Neural progenitor cell (in vitro differentiated cells): ENCODE data around the gene MKX. TPM values are rescaled to one million over a fixed set of nuclear protein-coding genes. Genes with fewer than 3 reads are reported as not detected.

ENCODE experiments used
- DNase-seq: peaks from one replicate; pipeline ENCODE4 v3.0.0-alpha.2; 2016; ENCODE audit warnings: low spot score
- H2AFZ ChIP-seq: fragments of 200-600 bp; sonication (generic); replicated peaks from 2 replicates; pipeline ENCODE4 v1.6.1; 2016; ENCODE audit warnings: antibody characterized with exemption
- H3F3A ChIP-seq: fragments of 200-600 bp; sonication (generic); 2 replicates; pipeline ENCODE4 v1.6.1; 2016; ENCODE audit warnings: antibody characterized with exemption, low read depth
- H3K27ac ChIP-seq: fragments of 200-600 bp; sonication (generic); 2 replicates; pipeline ENCODE4 v1.5.1; 2016; ENCODE audit warnings: mild to moderate bottlenecking
- H3K27me3 ChIP-seq: fragments of 200-600 bp; sonication (generic); 2 replicates; pipeline ENCODE4 v1.6.1; 2016; ENCODE audit warnings: mild to moderate bottlenecking, moderate library complexity
- H3K36me3 ChIP-seq: fragments of 200-600 bp; sonication (generic); 2 replicates; pipeline ENCODE4 v1.5.1; 2016
- H3K4me1 ChIP-seq: fragments of 200-600 bp; sonication (generic); 2 replicates; pipeline ENCODE4 v1.6.1; 2016; ENCODE audit warnings: mixed run types
- H3K4me2 ChIP-seq: fragments of 200-600 bp; sonication (generic); 2 replicates; pipeline ENCODE4 v1.6.1; 2016
- H3K4me3 ChIP-seq: fragments of 200-600 bp; sonication (generic); 2 replicates; pipeline ENCODE4 v1.5.1; 2016
- H3K79me2 ChIP-seq: fragments of 200-600 bp; sonication (generic); 2 replicates; pipeline ENCODE4 v1.6.1; 2016; ENCODE audit warnings: low read depth
- H3K9ac ChIP-seq: fragments of 200-600 bp; sonication (generic); 2 replicates; pipeline ENCODE4 v1.6.1; 2016
- H3K9me3 ChIP-seq: fragments of 200-600 bp; sonication (generic); 2 replicates; pipeline ENCODE4 v1.5.1; 2016; ENCODE audit warnings: low read depth
- H4K20me1 ChIP-seq: fragments of 200-600 bp; sonication (generic); 2 replicates; pipeline ENCODE4 v1.6.1; 2016; ENCODE audit warnings: low read depth
- H3K27ac Mint-ChIP-seq: 3 replicates; pipeline ENCODE4 v1.8.0; 2021; ENCODE audit warnings: mixed read lengths
- H3K27me3 Mint-ChIP-seq: 2 replicates; pipeline ENCODE4 v1.8.0; 2022; ENCODE audit warnings: low read depth, mild to moderate bottlenecking, inconsistent platforms, moderate library complexity, mixed read lengths; ENCODE audit not compliant: insufficient read depth
- H3K36me3 Mint-ChIP-seq: 3 replicates; pipeline ENCODE4 v1.8.0; 2021; ENCODE audit warnings: mixed read lengths
- H3K4me1 Mint-ChIP-seq: 3 replicates; pipeline ENCODE4 v1.8.0; 2021; ENCODE audit warnings: mixed read lengths
- H3K4me3 Mint-ChIP-seq: 3 replicates; pipeline ENCODE4 v1.8.0; 2021; ENCODE audit warnings: mild to moderate bottlenecking, moderate library complexity, mixed read lengths
- H3K9me3 Mint-ChIP-seq: 3 replicates; pipeline ENCODE4 v1.8.0; 2020; ENCODE audit warnings: mixed read lengths
- CTCF ChIP-seq: fragments of 200-600 bp; sonication (generic); IDR thresholded peaks from 2 replicates; pipeline ENCODE4 v1.5.1; 2017; ENCODE audit warnings: antibody characterized with exemption, mild to moderate bottlenecking
- EZH2 ChIP-seq: fragments of 200-600 bp; sonication (generic); IDR thresholded peaks from 2 replicates; pipeline ENCODE4 v1.6.1; 2017; ENCODE audit warnings: antibody characterized with exemption, mild to moderate bottlenecking, moderate library complexity
- EZH2phosphoT487 ChIP-seq: fragments of 200-600 bp; sonication (generic); IDR thresholded peaks from 2 replicates; pipeline ENCODE4 v1.6.1; 2017; ENCODE audit warnings: antibody characterized with exemption
- total RNA-seq: library from RNA; depleted of rRNA; stranded (reverse); fragments of >200 nt; gene quantifications from 2 replicates; pipeline ENCODE4 v1.2.3, GENCODE V29; 2015; ENCODE audit warnings: low replicate concordance

Gene MKX
- total RNA-seq, 1 donor from 2014 or later: not detected

GRCh38 chr10:27638071-27638750, 107.4 kb downstream of the MKX start:
- TF ChIP-seq EZH2 (no peak), CTCF (no peak)
- no peaks in the 10 kb centered on the region for H3K9me3 ChIP-seq
- peaks cover 7% of the 10 kb centered on the region for H3K4me1 ChIP-seq
- no peaks in the 10 kb centered on the region for H3K36me3 ChIP-seq
- no peaks in the 10 kb centered on the region for H3K4me1 Mint-ChIP-seq
- H3K4me3 ChIP-seq: no peak overlapping the region
- H4K20me1 ChIP-seq: no peaks in the 10 kb centered on the region
- no peaks in the 10 kb centered on the region for H3K36me3 Mint-ChIP-seq
- H3K27ac Mint-ChIP-seq: no peak overlapping the region
- no peak overlapping the region for H3K9ac ChIP-seq
- H3K9me3 Mint-ChIP-seq: no peaks in the 10 kb centered on the region
- H2AFZ ChIP-seq: no peak overlapping the region
- no peak overlapping the region for H3K27ac ChIP-seq
- no peaks in the 10 kb centered on the region for H3K27me3 Mint-ChIP-seq
- no peak for DNase-seq
- no peaks in the 10 kb centered on the region for H3F3A ChIP-seq
- H3K79me2 ChIP-seq: no peaks in the 10 kb centered on the region
- no peak overlapping the region for H3K4me2 ChIP-seq
- no peaks in the 10 kb centered on the region for H3K27me3 ChIP-seq
- H3K4me3 Mint-ChIP-seq: no peak overlapping the region

GRCh38 chr10:27637601-27638000, 108.0 kb downstream of the MKX start:
- H3K9ac ChIP-seq: no peak overlapping the region
- DNase-seq: no peak
- H3K4me1 ChIP-seq: peaks cover 4% of the 10 kb centered on the region
- H3K27me3 Mint-ChIP-seq: no peaks in the 10 kb centered on the region
- no peak overlapping the region for H3K4me2 ChIP-seq
- no peak overlapping the region for H3K4me3 ChIP-seq
- no peaks in the 10 kb centered on the region for H3K36me3 ChIP-seq
- no peaks in the 10 kb centered on the region for H3K79me2 ChIP-seq
- H3K4me1 Mint-ChIP-seq: no peaks in the 10 kb centered on the region
- no peaks in the 10 kb centered on the region for H3K27me3 ChIP-seq
- no peak overlapping the region for H2AFZ ChIP-seq
- no peaks in the 10 kb centered on the region for H3K36me3 Mint-ChIP-seq
- no peak overlapping the region for H3K27ac Mint-ChIP-seq
- H3K9me3 ChIP-seq: no peaks in the 10 kb centered on the region
- H3K27ac ChIP-seq: no peak overlapping the region
- no peaks in the 10 kb centered on the region for H3K9me3 Mint-ChIP-seq
- no peaks in the 10 kb centered on the region for H3F3A ChIP-seq
- TF ChIP-seq CTCF (no peak), EZH2phosphoT487 (no peak), EZH2 (no peak)
- no peak overlapping the region for H3K4me3 Mint-ChIP-seq
- H4K20me1 ChIP-seq: no peaks in the 10 kb centered on the region

GRCh38 chr10:27636816-27637215, 108.8 kb downstream of the MKX start:
- Histone ChIP-seq H3K27me3 (no peaks in the 10 kb centered on the region), H3K27ac (no peak overlapping the region), H3K4me1 (peaks cover 4% of the 10 kb centered on the region), H3K4me3 (no peak overlapping the region), H3K36me3 (no peaks in the 10 kb centered on the region), H3K79me2 (no peaks in the 10 kb centered on the region), H3F3A (no peaks in the 10 kb centered on the region), H3K4me2 (no peak overlapping the region), H3K9me3 (no peaks in the 10 kb centered on the region), H4K20me1 (no peaks in the 10 kb centered on the region), H2AFZ (no peak overlapping the region), H3K9ac (no peak overlapping the region)
- no peaks in the 10 kb centered on the region for H3K36me3 Mint-ChIP-seq
- TF ChIP-seq EZH2 (no peak), CTCF (no peak), EZH2phosphoT487 (no peak)
- no peaks in the 10 kb centered on the region for H3K4me1 Mint-ChIP-seq
- no peak overlapping the region for H3K27ac Mint-ChIP-seq
- no peak overlapping the region for H3K4me3 Mint-ChIP-seq
- H3K9me3 Mint-ChIP-seq: no peaks in the 10 kb centered on the region
- DNase-seq: no peak
- no peaks in the 10 kb centered on the region for H3K27me3 Mint-ChIP-seq
